WI38 (cell line): ENCODE results near the gene SGPP1.
"Not testable (repeated sequence)": the region's sequence is repeated elsewhere in the genome, so short reads cannot be mapped to it uniquely, and the experiment has no call there.

Experiments used
- H3K4me3 ChIP-seq: 2 replicates; pipeline ENCODE4 v1.5.1; 2011; ENCODE audit warnings: low read depth, mild to moderate bottlenecking, control low read depth, low read length
- TF ChIP-seq, protein P1 (sequence below): IDR thresholded peaks from 2 replicates; pipeline ENCODE4 v1.5.1; 2012; ENCODE audit warnings: low read depth, mild to moderate bottlenecking, control low read depth, low read length

SGPP1 gene

DNA sequence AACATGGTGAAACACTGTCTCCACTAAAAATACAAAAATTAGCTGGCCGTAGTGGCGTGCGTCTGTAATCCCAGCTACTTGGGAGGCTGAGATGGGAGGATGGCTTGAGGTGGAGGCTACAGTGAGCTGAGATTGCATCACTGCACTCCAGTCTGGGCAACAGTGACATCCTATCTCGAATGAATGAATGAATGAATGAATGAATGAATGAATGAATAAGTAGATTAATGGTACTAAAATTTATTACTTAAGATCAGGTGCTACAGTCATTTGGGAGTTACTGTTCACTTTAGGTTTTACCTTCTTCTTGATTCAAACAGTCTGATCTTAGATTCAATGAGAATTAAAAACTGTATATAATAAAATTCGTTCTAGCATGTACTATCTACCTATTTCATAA is 54.6 kb downstream of the SGPP1 start:
- TF ChIP-seq, protein P1, sequence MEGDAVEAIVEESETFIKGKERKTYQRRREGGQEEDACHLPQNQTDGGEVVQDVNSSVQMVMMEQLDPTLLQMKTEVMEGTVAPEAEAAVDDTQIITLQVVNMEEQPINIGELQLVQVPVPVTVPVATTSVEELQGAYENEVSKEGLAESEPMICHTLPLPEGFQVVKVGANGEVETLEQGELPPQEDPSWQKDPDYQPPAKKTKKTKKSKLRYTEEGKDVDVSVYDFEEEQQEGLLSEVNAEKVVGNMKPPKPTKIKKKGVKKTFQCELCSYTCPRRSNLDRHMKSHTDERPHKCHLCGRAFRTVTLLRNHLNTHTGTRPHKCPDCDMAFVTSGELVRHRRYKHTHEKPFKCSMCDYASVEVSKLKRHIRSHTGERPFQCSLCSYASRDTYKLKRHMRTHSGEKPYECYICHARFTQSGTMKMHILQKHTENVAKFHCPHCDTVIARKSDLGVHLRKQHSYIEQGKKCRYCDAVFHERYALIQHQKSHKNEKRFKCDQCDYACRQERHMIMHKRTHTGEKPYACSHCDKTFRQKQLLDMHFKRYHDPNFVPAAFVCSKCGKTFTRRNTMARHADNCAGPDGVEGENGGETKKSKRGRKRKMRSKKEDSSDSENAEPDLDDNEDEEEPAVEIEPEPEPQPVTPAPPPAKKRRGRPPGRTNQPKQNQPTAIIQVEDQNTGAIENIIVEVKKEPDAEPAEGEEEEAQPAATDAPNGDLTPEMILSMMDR: no peak
- H3K4me3 ChIP-seq: no peak overlapping the region

DNA sequence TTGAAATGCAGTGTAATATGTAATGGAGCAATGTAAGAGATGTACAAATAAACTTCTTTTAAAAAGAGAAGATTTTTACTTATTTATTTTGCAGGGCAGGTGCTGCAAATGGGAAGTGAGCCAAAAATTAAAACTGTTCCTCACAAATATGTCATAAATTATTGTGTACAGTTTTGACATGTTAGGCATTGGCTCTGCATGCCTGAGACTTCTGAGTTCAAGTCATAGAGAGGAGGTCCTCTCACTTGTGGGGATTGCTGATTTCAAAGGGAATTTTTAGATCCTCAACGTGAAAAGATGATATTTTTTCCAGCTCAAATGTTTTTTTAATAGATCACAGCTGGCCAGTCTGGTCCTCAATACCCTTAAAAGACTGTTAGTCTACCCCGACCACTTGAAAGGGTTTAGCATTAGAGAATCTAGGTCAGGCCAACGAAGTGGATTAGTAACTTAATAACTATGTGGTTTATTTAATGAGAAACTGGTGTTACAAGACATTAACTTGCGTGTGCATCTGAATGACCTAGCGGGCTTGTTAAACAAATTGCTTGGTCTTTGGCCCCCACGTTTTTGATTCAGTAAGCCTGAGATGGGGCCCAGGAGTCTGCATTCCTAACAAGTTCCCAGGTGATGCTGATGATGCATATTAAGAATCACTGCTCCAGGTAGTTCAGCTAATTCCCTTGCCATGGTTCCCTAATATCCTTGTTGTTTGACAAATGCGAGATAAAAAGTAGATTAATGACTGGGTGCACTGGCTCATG is 55.3 kb downstream of the SGPP1 start:
- no peak overlapping the region for H3K4me3 ChIP-seq
- TF ChIP-seq, protein P1: no peak

DNA sequence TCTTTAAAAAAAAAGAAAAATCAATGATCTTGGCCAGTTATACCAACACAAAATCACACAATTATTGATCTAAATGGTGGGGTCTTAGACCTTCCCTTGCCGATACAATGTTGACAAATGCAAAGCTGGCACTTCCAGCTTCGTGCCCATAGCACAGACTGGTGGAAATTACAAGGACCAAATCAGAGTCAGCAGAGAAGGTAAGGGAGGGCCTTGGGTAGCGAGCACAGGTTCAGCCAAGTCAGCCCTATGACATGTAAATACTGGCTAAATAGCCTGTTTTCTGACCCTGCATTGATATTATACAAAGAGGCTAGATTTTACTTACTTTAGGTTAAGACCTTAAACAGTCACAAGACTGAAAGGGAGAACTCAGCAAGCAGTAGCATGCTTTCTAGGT is 55.9 kb downstream of the SGPP1 start:
- H3K4me3 ChIP-seq: no peak overlapping the region
- TF ChIP-seq, protein P1: no peak

DNA sequence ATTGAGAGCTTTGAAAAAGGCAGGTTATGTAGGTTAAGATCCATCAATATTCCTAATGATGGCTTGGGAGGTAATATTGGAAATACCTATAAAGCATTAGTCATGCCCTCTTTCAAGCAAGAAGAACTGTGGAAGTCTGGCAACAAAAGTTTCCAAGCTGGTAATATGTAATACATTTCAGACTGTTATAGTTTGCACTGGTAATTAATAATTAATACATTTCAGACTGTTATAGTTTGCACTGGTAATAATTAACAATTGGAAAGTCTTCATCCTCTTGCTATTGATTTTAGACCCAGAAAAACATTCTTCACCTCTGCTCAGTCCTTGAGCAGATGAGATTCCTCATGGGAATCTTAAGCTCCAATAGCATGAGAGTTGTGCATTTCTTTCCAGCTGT is 57.2 kb downstream of the SGPP1 start:
- H3K4me3 ChIP-seq: no peak overlapping the region
- TF ChIP-seq, protein P1: no peak

DNA sequence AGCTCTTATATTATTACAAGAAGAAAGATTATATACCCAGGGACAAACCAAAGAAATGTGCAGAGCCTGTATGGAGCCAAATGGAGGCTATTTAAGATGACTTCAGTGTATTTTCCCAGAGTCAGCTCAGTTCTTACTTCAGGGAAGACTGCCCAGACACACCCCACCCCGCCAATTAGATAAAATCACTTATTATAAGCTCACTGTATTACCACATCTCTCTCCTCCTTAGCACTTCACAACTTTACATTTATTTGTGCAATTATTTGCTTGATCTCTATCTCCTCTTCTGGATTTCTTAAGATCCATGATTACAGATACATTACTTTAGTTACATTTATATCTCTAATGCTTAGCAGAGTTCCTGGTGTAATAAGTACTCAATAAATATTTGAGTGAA is 61.5 kb downstream of the SGPP1 start:
- TF ChIP-seq, protein P1: no peak
- no peak overlapping the region for H3K4me3 ChIP-seq

DNA sequence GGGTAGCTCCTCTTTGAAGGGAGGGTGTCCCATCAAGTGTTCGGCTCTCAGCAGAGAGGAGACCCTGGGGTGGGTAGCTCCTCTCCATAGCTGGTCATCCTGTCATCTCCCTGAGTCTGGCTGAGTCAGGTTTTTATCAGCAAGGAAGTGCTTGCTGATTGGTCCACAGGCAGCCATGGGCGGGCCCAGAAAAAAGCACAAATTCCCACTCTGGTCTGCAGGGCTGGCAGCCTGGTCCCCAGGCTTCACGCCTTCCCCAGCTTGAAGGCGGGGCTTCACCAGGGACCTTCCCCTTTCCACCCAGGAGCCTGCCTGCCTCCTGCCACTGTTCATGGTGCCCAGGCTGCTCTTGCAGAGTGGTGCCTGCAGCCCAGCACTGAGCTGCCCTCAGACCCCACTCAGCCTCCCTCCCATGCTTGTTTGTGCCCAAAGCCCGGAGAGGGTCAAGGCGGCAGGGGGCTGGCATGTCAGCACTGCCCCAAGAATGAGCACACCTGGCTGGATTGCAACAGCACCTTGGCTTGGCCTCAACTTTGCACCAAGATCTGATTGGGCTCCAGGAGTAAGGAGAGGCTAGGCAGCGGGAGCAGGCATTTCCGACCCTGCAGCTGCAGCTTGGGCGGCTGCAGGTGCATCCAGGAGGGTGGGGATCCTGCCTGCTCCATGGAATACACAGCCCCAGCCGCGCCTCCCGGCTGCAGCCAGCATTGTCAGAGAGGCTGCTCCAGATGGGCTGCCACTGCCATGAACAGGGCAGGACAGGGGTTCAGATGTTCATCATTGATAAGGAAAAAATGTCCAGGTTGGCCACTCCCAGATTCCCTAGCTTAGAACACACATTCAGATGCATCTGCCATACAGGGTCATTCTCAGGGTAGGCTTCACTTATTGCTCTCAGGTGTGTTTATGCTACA is 64.2 kb downstream of the SGPP1 start:
- H3K4me3 ChIP-seq: no peak overlapping the region
- TF ChIP-seq, protein P1: no peak

DNA sequence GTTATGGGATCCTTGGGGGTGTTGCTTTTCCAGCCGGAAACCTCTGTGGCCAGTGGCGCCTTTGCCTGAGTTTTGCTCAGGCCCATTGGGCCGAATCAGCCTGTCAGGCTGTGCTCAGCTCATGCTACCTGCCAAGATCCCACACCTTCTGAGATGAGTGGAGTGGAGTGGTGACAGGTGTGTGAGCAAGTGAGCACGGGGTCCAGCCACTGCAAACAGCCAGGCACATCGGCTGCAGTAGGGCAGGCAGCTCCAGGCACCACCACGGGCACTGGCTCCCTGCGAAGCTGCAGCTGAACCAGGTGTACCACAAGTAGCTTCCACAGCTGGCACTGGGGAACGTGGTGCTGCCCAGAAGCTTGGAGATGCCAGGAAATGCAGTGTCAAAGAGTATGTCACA is 65.1 kb downstream of the SGPP1 start:
- H3K4me3 ChIP-seq: no peak overlapping the region
- TF ChIP-seq, protein P1: no peak

DNA sequence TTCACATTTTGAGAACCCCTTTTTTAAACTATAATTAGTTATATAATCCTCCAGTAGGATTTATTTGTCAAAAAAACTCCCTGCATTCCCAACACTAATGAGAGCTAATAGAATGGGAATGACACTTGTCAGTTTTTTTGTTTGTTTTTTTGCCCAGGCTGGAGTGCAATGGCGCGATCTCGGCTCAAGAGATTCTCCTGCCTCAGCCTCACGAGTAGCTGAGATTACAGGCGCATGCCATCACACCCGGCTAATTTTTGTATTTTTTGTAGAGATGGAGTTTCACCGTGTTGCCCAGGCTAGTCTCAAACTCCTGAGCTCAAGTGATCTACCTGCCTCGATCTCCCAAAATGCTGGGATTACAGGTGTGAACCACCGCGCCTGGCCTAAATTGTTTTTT is 66.0 kb downstream of the SGPP1 start:
- H3K4me3 ChIP-seq: not testable (repeated sequence)
